ENCODE results near the gene PRR20B.
"Not testable (repeated sequence)": the region's sequence is repeated elsewhere in the genome, so short reads cannot be mapped to it uniquely, and the experiment has no call there.

Gene PRR20B

DNA sequence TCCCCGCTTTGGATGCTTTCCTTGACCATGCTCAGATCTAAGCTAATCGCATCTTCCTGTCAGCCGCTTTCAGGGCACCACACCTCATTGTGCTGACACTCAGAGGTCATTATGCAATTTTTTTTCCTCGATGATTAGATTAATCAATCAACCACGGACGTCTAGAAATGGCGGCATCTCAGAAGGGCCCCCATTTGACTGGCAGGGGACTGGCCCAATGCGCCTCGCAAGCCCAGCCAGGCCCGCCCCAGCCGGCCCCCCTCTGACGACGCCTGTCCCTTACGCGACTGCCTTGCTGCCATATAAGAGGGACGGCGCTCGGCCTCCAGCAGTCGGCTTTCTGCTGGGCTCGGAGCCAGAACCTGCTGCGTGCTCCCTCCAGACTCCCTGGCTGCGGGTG is at the start of gene PRR20B:
Gene PRR20B, plus strand, starts transcription at position 301 of the 400 bp plus-strand sequence. CDS start 387 bp downstream, outside the sequence.
- DNase-seq: not testable (repeated sequence)

DNA sequence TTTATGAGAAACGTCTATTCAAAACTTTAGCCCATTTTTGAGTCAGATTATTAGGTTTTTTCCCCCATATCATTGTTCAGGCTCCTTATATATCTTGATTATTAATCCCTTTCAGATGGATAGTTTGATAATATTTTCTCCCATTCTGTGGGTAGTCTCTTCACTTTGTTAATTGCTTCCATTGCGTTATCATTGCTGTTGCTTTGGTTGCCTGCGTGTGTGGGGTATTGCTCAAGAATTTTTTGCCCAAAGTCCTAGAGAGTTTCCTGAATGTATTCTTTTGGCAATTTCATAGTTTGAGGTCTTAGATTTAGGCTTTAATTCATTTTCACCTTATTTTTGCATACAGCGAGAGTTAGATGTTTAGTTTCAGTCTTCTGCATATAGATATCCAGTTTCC is 32.3 kb upstream of the PRR20B start:
- no peak for DNase-seq

DNA sequence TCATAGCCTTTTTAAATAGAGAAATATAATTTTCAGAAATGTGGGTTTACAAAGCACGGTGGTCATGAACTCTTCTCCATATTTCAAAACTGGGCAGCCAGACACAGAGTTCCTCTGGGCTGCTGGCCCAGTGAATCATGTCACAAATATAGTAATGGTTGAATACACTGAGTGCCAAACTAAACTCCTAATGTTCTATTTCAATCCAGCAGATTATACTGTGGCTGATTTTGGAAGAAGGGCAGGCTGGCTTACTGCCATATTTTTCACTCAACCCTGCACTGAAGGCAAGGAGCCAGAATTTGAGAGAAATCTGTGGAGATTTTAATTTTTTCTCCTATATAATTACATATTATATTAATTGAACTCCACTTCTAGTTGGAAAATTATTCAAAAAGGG is 23.6 kb upstream of the PRR20B start:
- no peak for DNase-seq

DNA sequence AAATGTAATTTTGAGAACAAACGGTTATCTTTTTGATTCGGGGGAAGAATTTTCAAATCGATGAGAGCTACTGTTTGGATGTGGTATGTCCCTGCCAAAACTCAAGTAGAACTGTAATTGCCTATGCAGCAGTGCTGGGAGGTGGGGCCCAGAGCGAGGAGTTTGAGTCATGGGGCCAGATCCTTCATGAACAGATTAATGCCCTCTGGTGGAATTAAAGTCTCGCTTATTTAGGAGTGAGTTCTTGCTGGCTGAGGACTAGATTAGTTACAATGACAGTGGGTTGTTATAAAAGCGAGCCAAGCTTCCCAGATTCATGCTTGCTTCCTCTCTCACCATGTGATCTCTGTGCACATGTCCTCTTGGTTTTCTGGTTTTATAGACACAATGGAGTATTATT is 18.4 kb upstream of the PRR20B start:
- DNase-seq: no peak

DNA sequence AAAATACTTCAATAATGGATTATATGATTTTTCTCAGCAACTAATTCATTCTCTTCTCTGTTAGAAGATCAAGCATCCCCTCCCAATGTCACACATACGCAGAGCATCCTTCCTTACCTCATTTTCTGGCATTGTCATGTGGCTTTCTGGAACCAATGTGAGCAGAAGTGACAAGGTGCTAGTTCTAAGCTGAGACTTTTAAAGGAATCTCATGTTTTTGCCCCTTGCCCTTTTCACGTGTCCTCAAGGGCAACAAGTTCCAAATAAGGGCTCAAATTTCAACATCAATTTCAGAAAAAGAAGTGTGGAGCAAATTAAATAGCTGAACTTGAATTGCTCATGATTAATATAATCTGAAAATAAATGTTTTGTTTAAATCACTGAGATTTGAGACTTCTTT is 11.2 kb upstream of the PRR20B start:
- no peak for DNase-seq

DNA sequence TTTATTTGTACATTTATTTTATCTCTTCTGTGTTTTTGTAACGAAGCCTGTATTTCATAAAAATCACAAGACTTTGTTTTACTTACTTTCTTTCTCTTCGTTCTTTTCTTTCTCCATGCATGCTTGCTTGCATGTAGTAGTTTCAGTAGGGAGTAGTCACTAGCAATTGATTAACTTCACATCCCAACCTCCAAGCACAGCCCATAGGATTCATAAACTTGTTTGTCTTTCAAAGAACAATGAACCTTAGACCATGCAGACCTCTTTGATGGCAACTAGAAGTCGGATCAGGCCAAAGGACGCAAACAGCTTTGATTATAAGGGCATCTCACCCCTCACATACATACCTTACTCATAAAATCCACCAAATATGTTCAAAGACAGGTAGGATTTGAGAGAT is 9.7 kb upstream of the PRR20B start:
- no peak for DNase-seq

DNA sequence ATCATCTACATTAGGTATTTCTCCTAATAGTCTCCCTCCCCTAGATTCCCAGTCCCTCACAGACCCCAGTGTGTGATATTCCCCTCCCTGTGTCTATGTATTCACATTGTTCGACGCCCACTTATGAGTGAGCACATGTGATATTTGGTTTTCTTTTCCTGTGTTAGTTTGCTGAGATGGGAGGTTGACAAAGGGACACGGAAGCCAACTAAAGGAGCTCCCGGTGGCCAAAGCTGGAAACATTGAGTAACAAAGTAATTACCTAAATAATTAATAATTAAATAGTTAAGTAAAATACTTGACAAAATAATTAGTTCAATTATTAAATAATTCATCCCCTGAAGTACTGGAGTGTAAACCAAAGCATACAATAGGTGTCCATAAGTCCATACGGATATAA is 8.3 kb upstream of the PRR20B start:
- no peak for DNase-seq

DNA sequence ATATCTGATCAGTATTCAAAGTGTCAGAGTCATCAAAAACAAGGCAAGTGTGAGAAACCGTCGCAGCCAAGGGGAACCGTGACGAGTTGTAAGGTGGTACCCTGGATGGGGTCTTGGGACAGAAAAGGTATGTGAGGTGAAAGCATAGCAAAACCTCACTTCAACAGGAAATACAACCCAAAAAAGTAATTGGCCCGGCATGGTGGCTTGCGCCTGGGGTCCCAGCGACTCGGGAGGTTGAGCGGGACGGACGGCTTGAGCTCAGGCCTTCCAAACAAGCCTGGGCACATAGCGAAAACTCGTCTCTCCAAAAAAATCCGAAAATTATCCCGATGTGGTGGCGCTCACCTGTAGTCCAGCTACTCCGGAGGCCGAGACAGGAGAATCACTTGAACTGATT is 7.5 kb upstream of the PRR20B start:
- not testable (repeated sequence) for DNase-seq

DNA sequence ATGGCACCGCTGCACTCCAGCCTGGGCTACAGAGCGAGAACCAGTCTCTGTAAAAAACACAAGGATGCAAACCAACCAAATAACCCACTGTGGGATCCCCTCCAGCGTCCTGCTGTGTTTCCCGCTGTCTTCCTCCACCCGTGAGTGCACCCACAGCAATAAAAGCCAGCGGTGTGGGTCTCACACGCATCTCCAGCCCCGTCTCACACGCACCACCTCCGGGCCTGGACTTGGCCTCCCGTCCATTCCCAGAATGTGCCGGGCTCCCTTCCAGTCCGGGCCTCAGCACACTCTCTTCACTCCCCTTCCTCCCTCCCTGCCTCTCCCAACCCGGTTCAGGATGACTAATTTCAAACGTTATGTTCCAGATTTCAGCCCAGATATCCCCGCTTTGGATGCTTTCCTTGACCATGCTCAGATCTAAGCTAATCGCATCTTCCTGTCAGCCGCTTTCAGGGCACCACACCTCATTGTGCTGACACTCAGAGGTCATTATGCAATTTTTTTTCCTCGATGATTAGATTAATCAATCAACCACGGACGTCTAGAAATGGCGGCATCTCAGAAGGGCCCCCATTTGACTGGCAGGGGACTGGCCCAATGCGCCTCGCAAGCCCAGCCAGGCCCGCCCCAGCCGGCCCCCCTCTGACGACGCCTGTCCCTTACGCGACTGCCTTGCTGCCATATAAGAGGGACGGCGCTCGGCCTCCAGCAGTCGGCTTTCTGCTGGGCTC is 6.9 kb upstream of the PRR20B start, which contains the start of gene PRR20A:
Gene PRR20A, plus strand, starts transcription at position 684 of the 734 bp plus-strand sequence. CDS start 387 bp downstream, outside the sequence.
- not testable (repeated sequence) for DNase-seq

DNA sequence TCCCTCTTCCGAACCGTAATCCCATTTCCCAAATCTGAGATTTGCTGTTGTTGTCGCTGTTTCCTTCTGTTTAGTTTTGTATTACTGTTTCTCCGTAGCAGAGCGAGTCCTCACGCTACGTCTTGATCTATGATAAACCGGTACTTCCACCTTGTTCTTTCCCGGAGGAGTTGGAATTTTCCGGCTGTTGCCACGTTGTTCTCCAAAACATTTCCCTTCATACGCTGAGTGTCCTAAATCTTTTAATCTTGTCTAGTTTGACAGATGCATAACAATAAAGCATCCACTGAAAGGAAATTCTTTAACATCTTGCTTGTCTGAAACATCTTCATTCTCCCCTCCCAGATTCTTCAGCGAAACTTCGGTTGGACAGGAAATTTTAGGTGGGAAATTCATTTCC is 818 bp downstream of the PRR20B start:
- not testable (repeated sequence) for DNase-seq

DNA sequence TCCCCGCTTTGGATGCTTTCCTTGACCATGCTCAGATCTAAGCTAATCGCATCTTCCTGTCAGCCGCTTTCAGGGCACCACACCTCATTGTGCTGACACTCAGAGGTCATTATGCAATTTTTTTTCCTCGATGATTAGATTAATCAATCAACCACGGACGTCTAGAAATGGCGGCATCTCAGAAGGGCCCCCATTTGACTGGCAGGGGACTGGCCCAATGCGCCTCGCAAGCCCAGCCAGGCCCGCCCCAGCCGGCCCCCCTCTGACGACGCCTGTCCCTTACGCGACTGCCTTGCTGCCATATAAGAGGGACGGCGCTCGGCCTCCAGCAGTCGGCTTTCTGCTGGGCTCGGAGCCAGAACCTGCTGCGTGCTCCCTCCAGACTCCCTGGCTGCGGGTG is 6.5 kb downstream of the PRR20B start, which contains the start of gene PRR20C:
Gene PRR20C, plus strand, starts transcription at position 301 of the 400 bp plus-strand sequence. CDS start 387 bp downstream, outside the sequence.
- not testable (repeated sequence) for DNase-seq

DNA sequence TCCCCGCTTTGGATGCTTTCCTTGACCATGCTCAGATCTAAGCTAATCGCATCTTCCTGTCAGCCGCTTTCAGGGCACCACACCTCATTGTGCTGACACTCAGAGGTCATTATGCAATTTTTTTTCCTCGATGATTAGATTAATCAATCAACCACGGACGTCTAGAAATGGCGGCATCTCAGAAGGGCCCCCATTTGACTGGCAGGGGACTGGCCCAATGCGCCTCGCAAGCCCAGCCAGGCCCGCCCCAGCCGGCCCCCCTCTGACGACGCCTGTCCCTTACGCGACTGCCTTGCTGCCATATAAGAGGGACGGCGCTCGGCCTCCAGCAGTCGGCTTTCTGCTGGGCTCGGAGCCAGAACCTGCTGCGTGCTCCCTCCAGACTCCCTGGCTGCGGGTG is 13.0 kb downstream of the PRR20B start, which contains the start of gene PRR20D:
Gene PRR20D, plus strand, starts transcription at position 301 of the 400 bp plus-strand sequence. CDS start 387 bp downstream, outside the sequence.
- DNase-seq: not testable (repeated sequence)

DNA sequence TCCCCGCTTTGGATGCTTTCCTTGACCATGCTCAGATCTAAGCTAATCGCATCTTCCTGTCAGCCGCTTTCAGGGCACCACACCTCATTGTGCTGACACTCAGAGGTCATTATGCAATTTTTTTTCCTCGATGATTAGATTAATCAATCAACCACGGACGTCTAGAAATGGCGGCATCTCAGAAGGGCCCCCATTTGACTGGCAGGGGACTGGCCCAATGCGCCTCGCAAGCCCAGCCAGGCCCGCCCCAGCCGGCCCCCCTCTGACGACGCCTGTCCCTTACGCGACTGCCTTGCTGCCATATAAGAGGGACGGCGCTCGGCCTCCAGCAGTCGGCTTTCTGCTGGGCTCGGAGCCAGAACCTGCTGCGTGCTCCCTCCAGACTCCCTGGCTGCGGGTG is 19.6 kb downstream of the PRR20B start, which contains the start of gene PRR20E:
Gene PRR20E, plus strand, starts transcription at position 301 of the 400 bp plus-strand sequence. CDS start 387 bp downstream, outside the sequence.
- not testable (repeated sequence) for DNase-seq

DNA sequence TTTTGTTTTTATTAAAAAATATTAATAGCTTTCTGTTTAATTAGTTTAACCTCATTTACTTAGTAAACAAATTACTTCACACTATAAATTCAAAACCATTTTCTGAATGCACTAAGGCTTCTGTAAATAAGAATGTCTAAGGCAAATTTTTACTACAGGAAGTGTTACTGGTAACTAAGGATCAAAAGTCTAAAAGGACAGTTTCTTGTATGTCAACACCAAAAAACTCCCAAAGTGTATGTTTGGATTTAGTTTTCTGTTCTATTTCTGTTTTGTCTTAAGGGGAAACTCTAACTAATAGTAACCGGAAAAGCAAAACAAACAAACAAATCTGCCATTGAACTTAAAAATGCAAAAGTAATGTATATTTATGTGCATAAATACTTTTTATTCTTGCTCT is 44.4 kb downstream of the PRR20B start:
- DNase-seq: no peak

Measured in hematopoietic multipotent progenitor cell treated with erythropoietin and hydrocortisone succinate and interleukin-3 and kit ligand, for 8 days (in vitro differentiated cells).